GM12878 (cell line): ENCODE measurements around the gene NKAIN2. TPM values are rescaled to one million over a fixed set of nuclear protein-coding genes. Genes with fewer than 3 reads are reported as not detected.

Experiments
- ATAC-seq: fragments of 200-7000 bp; cut with Tn5 transposase; 3 replicates; pipeline ENCODE4 v1.9.1; 2020; ENCODE audit warnings: mild to moderate bottlenecking, moderate library complexity
- BruUV-seq: library from RNA; stranded (reverse); fragments of 400-500 nt; replicated peaks from 2 replicates; lab custom pipeline; 2021; lab: Mats Ljungman, UMichigan
- CTCF ChIA-PET: fragments of 300-600 bp; sonication (Branson Sonifier 250); formaldehyde crosslinking; extraction: SDS; loops from one replicate; lab custom pipeline; 2021; ENCODE audit warnings: inconsistent platforms; lab: Yijun Ruan, JAX
- POLR2A ChIA-PET: fragments of 350-600 bp; formaldehyde crosslinking; extraction: SDS; loops from one replicate; lab custom pipeline; 2021; ENCODE audit warnings: inconsistent platforms; lab: Charles Lee
- RAD21 ChIA-PET: fragments of 300-600 bp; sonication (Branson Sonifier 250); formaldehyde crosslinking; loops from one replicate; lab custom pipeline; 2023; ENCODE audit warnings: antibody characterized with exemption; ENCODE audit not compliant: unreplicated experiment; lab: Charles Lee
- SMC1A ChIA-PET: fragments of 300-600 bp; sonication (Branson Sonifier 250); formaldehyde crosslinking; loops from one replicate; lab custom pipeline; 2023; ENCODE audit not compliant: unreplicated experiment, uncharacterized antibody; lab: Charles Lee
- DNase-seq: peaks from one replicate; pipeline ENCODE4 v3.0.0-alpha.2; 2011; ENCODE audit warnings: low read depth, low spot score
- FAIRE-seq: peaks from 3 replicates; lab custom pipeline; 2011; peaks lifted over from hg19 to GRCh38; lab: Jason Lieb, UNC
- H2AFZ ChIP-seq: 2 replicates; pipeline ENCODE4 v1.6.0; 2011; ENCODE audit warnings: low read depth, low read length, control low read depth; ENCODE audit not compliant: control insufficient read depth
- H3K27ac ChIP-seq: 2 replicates; pipeline ENCODE4 v1.5.1; 2011; ENCODE audit warnings: control low read depth; ENCODE audit not compliant: control insufficient read depth, insufficient read depth
- H3K27me3 ChIP-seq, 2 experiments: replicated peaks in 1 of 2; 2 replicates each; pipeline versions ENCODE4 v1.6.0 to v1.6.1; 2011; ENCODE audit warnings: low read length in 1 of 2; ENCODE audit not compliant: control insufficient read depth in 2 of 2, insufficient read depth in 2 of 2
- H3K36me3 ChIP-seq, 2 experiments: 2 replicates each; pipeline ENCODE4 v1.5.1; 2011; ENCODE audit warnings: low read length in 1 of 2; ENCODE audit not compliant: control insufficient read depth in 2 of 2, insufficient read depth in 2 of 2
- H3K4me1 ChIP-seq: 2 replicates; pipeline ENCODE4 v1.6.1; 2011; ENCODE audit warnings: mild to moderate bottlenecking, low read length, moderate library complexity, mixed read lengths; ENCODE audit not compliant: control insufficient read depth, insufficient read depth
- H3K4me2 ChIP-seq: 2 replicates; pipeline ENCODE4 v1.6.0; 2011; ENCODE audit warnings: control low read depth; ENCODE audit not compliant: control insufficient read depth, insufficient read depth
- H3K4me3 ChIP-seq: fragments of 200-600 bp; sonication (generic); 2 replicates; pipeline ENCODE4 v1.5.1; 2016
- H3K79me2 ChIP-seq: 2 replicates; pipeline ENCODE4 v1.6.0; 2011; ENCODE audit warnings: low read length; ENCODE audit not compliant: control insufficient read depth, insufficient read depth
- H3K9ac ChIP-seq: 2 replicates; pipeline ENCODE4 v1.8.0; 2011; ENCODE audit warnings: low read length, control low read depth, mixed read lengths; ENCODE audit not compliant: control insufficient read depth, insufficient read depth
- H3K9me3 ChIP-seq: replicated peaks from 3 replicates; pipeline ENCODE4 v1.5.1; 2011; ENCODE audit warnings: mild to moderate bottlenecking, low read length; ENCODE audit not compliant: control insufficient read depth, insufficient read depth
- H4K20me1 ChIP-seq: 2 replicates; pipeline ENCODE4 v1.6.0; 2011; ENCODE audit not compliant: control insufficient read depth, insufficient read depth
- BCL3 ChIP-seq: IDR thresholded peaks from 2 replicates; pipeline ENCODE4 v1.6.1; 2011; ENCODE audit warnings: borderline replicate concordance, low read depth, mild to moderate bottlenecking, moderate library complexity, low read length; ENCODE audit not compliant: insufficient read depth, poor library complexity, severe bottlenecking
- HDAC2 ChIP-seq: fragments of 200-600 bp; sonication (generic); IDR thresholded peaks from 2 replicates; pipeline ENCODE4 v1.6.1; 2017
- HDGF ChIP-seq: fragments of 450-650 bp; IDR thresholded peaks from 2 replicates; pipeline ENCODE4 v1.6.1; 2016; ENCODE audit warnings: antibody characterized with exemption
- JUNB ChIP-seq: IDR thresholded peaks from 2 replicates; pipeline ENCODE4 v1.6.1; 2016; ENCODE audit warnings: antibody characterized with exemption, mild to moderate bottlenecking
- KAT2A ChIP-seq: conservative IDR thresholded peaks from 2 replicates; pipeline ENCODE4 v1.6.1; 2011; ENCODE audit warnings: low read depth, low read length; ENCODE audit not compliant: control insufficient read depth
- KDM1A ChIP-seq: fragments of 200-600 bp; sonication (generic); IDR thresholded peaks from 2 replicates; pipeline ENCODE4 v1.6.1; 2016; ENCODE audit warnings: borderline replicate concordance
- MEF2B ChIP-seq: fragments of 450-650 bp; IDR thresholded peaks from 2 replicates; pipeline ENCODE4 v1.6.1; 2018; ENCODE audit warnings: mild to moderate bottlenecking, moderate library complexity; ENCODE audit not compliant: partially characterized antibody, poor library complexity, severe bottlenecking
- MTA2 ChIP-seq: fragments of 450-650 bp; IDR thresholded peaks from 2 replicates; pipeline ENCODE4 v1.6.1; 2016; ENCODE audit warnings: low read depth, mild to moderate bottlenecking, moderate library complexity
- MTA3 ChIP-seq: IDR thresholded peaks from 2 replicates; pipeline ENCODE4 v1.6.1; 2012; ENCODE audit warnings: low read length, inconsistent platforms, borderline replicate concordance
- MXI1 ChIP-seq: fragments of 150-350 bp; IDR thresholded peaks from 2 replicates; pipeline ENCODE4 v1.6.1; 2011; ENCODE audit warnings: low read depth, mild to moderate bottlenecking, inconsistent platforms, low read length, improper control_type of control experiment
- NFXL1 ChIP-seq: fragments of 450-650 bp; IDR thresholded peaks from 2 replicates; pipeline ENCODE4 v1.6.1; 2017; ENCODE audit warnings: antibody characterized with exemption, mild to moderate bottlenecking, borderline replicate concordance
- POLR2AphosphoS2 ChIP-seq: IDR thresholded peaks from 2 replicates; pipeline ENCODE4 v1.6.1; 2011; ENCODE audit warnings: low read depth, mild to moderate bottlenecking, low read length, improper control_type of control experiment, moderate library complexity
- POLR2AphosphoS5 ChIP-seq: IDR thresholded peaks from 2 replicates; pipeline ENCODE4 v1.6.1; 2011; ENCODE audit warnings: mild to moderate bottlenecking, low read length, inconsistent platforms
- RAD21 ChIP-seq: IDR thresholded peaks from 2 replicates; pipeline ENCODE4 v1.6.1; 2011; ENCODE audit warnings: mild to moderate bottlenecking, low read depth, low read length, moderate library complexity; ENCODE audit not compliant: insufficient read depth
- RELA ChIP-seq: fragments of 450-650 bp; IDR thresholded peaks from 2 replicates; pipeline ENCODE4 v1.8.0; 2014; ENCODE audit warnings: borderline replicate concordance; ENCODE audit not compliant: partially characterized antibody
- SRF ChIP-seq, 2 experiments: IDR thresholded peaks; 2 replicates each; pipeline ENCODE4 v1.6.1; 2011; ENCODE audit warnings: low read depth in 2 of 2, low read length in 2 of 2, mild to moderate bottlenecking in 1 of 2, moderate library complexity in 1 of 2
- SUZ12 ChIP-seq: fragments of 200-600 bp; sonication (generic); IDR thresholded peaks from one replicate; pipeline ENCODE4 v1.6.1; 2018; ENCODE audit warnings: antibody characterized with exemption, mild to moderate bottlenecking; ENCODE audit not compliant: unreplicated experiment
- ZNF622 ChIP-seq: fragments of 450-650 bp; IDR thresholded peaks from 2 replicates; pipeline ENCODE4 v1.6.1; 2017; ENCODE audit warnings: mild to moderate bottlenecking, inconsistent platforms
- in situ Hi-C: fragments of 300-500 bp; cut with MboI; formaldehyde crosslinking; loops from 9 replicates; pipeline ENCODE4 v1.14.3; 2018; ENCODE audit warnings: mixed read lengths
- intact Hi-C: fragments of 100-400 bp; cut with micrococcal nuclease; formaldehyde crosslinking; loops from one replicate; pipeline ENCODE4 v1.14.2; 2022; ENCODE audit not compliant: unreplicated experiment
- polyA plus RNA-seq, 11 experiments: library from polyadenylated mRNA; depleted of rRNA in 4 of 11; unstranded in 6 of 11; stranded (reverse) in 5 of 11; fragments of >200 nt; fragmentation: Nextera tagmentation in 4 of 11; fragmentation: Illumina TruSeq in 1 of 11; extraction: Ambion mirVana in 4 of 11; extraction: Trizol in 1 of 11; gene quantifications; 1 replicate in 1 of 11; 2 replicates in 10 of 11; pipeline versions ENCODE4 v1.2.1 to v1.2.3, GENCODE V29; 2011 to 2016; ENCODE audit warnings: inconsistent platforms in 2 of 11, missing spikeins in 2 of 11, low read depth in 1 of 11
- total RNA-seq, 4 experiments: library from RNA; depleted of rRNA in 3 of 4; stranded (reverse); fragments of >200 nt in 3 of 4; fragmentation: Illumina TruSeq in 1 of 4; extraction: Trizol in 1 of 4; gene quantifications; 2 replicates each; pipeline versions ENCODE4 v1.2.1 to v1.2.3, GENCODE V29; 2013 to 2021
- TF ChIP-seq, protein P1 (sequence below): IDR thresholded peaks from 2 replicates; pipeline ENCODE4 v1.6.1; 2012; ENCODE audit warnings: low read depth, low read length, improper control_type of control experiment
- TF ChIP-seq, protein P2 (sequence below): IDR thresholded peaks from 2 replicates; pipeline ENCODE4 v1.6.1; 2012; ENCODE audit warnings: mild to moderate bottlenecking, low read depth, low read length

The NKAIN2 gene
- total and polyA plus RNA-seq, 10 of the 15 experiments (the other 5 are each of a cell fraction or from before 2014, with no cell fraction given), result not detected

- no peak for ATAC-seq
- no peaks in the 10 kb centered on the region for H3K4me1 ChIP-seq
- SMC1A ChIA-PET, result interaction anchor here (1.3 kb wide), 1 partner anchor 8 kb away, joined by 4 read pairs; no protein-coding TSS in a partner anchor
- no peak for TF ChIP-seq ZNF622
- TF ChIP-seq RAD21, result no peak
- TF ChIP-seq, protein P1, sequence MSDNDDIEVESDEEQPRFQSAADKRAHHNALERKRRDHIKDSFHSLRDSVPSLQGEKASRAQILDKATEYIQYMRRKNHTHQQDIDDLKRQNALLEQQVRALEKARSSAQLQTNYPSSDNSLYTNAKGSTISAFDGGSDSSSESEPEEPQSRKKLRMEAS, result no peak
- no peak for TF ChIP-seq KDM1A
- no peak for TF ChIP-seq MTA2
- TF ChIP-seq SUZ12, result no peak
- TF ChIP-seq NFXL1, result no peak
- no peak for TF ChIP-seq MEF2B
- no peak for TF ChIP-seq HDGF
- TF ChIP-seq, protein P2, sequence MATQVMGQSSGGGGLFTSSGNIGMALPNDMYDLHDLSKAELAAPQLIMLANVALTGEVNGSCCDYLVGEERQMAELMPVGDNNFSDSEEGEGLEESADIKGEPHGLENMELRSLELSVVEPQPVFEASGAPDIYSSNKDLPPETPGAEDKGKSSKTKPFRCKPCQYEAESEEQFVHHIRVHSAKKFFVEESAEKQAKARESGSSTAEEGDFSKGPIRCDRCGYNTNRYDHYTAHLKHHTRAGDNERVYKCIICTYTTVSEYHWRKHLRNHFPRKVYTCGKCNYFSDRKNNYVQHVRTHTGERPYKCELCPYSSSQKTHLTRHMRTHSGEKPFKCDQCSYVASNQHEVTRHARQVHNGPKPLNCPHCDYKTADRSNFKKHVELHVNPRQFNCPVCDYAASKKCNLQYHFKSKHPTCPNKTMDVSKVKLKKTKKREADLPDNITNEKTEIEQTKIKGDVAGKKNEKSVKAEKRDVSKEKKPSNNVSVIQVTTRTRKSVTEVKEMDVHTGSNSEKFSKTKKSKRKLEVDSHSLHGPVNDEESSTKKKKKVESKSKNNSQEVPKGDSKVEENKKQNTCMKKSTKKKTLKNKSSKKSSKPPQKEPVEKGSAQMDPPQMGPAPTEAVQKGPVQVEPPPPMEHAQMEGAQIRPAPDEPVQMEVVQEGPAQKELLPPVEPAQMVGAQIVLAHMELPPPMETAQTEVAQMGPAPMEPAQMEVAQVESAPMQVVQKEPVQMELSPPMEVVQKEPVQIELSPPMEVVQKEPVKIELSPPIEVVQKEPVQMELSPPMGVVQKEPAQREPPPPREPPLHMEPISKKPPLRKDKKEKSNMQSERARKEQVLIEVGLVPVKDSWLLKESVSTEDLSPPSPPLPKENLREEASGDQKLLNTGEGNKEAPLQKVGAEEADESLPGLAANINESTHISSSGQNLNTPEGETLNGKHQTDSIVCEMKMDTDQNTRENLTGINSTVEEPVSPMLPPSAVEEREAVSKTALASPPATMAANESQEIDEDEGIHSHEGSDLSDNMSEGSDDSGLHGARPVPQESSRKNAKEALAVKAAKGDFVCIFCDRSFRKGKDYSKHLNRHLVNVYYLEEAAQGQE, result no peak
- no peak for TF ChIP-seq MTA3
- TF ChIP-seq MXI1, result no peak
- no peak for TF ChIP-seq BCL3
- no peak for TF ChIP-seq KAT2A
- no peak for TF ChIP-seq POLR2AphosphoS2
- TF ChIP-seq POLR2AphosphoS5, result no peak
- no peak for TF ChIP-seq SRF (IDR thresholded peaks at IDR 0.05; ENCODE audit: low read depth in 2 of 2, low read length in 2 of 2)
- TF ChIP-seq HDAC2, result no peak
- no peak for TF ChIP-seq JUNB
- no peak for TF ChIP-seq RELA
- TF ChIP-seq, all 136 proteins: peak for 0
- intact Hi-C loops, result loop anchor here (5.0 kb wide), 1 partner anchor 252 kb away; the partner anchor contains the start of gene NKAIN2
- Histone ChIP-seq H3K9me3 (no peaks in the 10 kb centered on the region), H3K27me3 (no peaks in the 10 kb centered on the region), H3K27ac (no peak overlapping the region), H3K4me3 (no peak overlapping the region), H3K9ac (no peak overlapping the region), H4K20me1 (no peaks in the 10 kb centered on the region), H3K4me2 (no peak overlapping the region), H3K36me3 (no peaks in the 10 kb centered on the region), H3K79me2 (no peaks in the 10 kb centered on the region), H2AFZ (no peak overlapping the region)
- in situ Hi-C loops, result no loop called here
- RAD21 ChIA-PET, result no interaction called here
- CTCF ChIA-PET, result no interaction called here
- DNase-seq (no peak), FAIRE-seq (no peak)
- no TSS peak for BruUV-seq
- POLR2A ChIA-PET, result no interaction called here
Observed at GRCh38 chr6:124054034-124054433, 250.4 kb downstream of the NKAIN2 start.
